ENCODE data around the gene LPAR3.

- no peak for TF ChIP-seq CTCF (IDR thresholded peaks at IDR 0.05)
- no peak for TF ChIP-seq ZFX (IDR thresholded peaks at IDR 0.05; ENCODE audit: borderline replicate concordance)
These were observed 30.3 kb upstream of the LPAR3 start for GRCh38 chr1:84923317-84923716.

Data from 22Rv1 (cell line).